ENCODE measurements around the gene E2F3.

DNA sequence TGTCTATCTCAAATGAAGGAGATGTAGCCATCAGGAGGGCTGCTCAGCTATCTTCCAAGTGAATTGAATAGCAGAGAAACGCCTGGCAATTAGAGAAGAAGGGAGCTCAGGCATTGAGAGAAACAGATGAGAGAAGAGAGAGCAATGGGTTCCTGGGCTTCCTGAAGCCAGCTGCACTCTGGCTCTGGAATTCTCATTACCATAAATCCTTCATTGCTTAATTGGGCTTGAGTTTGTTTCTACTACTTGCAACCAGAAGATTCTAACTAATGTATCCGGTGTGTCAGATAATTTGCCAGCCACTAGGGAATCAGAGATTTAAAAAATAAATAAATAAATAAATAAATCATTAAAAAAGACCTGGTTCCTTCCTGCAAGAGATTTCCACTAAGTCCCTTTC lies 107.5 kb downstream of the E2F3 start:
- TF ChIP-seq, protein P1, sequence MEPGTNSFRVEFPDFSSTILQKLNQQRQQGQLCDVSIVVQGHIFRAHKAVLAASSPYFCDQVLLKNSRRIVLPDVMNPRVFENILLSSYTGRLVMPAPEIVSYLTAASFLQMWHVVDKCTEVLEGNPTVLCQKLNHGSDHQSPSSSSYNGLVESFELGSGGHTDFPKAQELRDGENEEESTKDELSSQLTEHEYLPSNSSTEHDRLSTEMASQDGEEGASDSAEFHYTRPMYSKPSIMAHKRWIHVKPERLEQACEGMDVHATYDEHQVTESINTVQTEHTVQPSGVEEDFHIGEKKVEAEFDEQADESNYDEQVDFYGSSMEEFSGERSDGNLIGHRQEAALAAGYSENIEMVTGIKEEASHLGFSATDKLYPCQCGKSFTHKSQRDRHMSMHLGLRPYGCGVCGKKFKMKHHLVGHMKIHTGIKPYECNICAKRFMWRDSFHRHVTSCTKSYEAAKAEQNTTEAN (CRISPR knock-in tag; IDR thresholded peaks at IDR 0.05), result no peak
- TF ChIP-seq, protein P2, sequence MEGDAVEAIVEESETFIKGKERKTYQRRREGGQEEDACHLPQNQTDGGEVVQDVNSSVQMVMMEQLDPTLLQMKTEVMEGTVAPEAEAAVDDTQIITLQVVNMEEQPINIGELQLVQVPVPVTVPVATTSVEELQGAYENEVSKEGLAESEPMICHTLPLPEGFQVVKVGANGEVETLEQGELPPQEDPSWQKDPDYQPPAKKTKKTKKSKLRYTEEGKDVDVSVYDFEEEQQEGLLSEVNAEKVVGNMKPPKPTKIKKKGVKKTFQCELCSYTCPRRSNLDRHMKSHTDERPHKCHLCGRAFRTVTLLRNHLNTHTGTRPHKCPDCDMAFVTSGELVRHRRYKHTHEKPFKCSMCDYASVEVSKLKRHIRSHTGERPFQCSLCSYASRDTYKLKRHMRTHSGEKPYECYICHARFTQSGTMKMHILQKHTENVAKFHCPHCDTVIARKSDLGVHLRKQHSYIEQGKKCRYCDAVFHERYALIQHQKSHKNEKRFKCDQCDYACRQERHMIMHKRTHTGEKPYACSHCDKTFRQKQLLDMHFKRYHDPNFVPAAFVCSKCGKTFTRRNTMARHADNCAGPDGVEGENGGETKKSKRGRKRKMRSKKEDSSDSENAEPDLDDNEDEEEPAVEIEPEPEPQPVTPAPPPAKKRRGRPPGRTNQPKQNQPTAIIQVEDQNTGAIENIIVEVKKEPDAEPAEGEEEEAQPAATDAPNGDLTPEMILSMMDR (IDR thresholded peaks at IDR 0.05), result no peak
- TF ChIP-seq, protein P3, sequence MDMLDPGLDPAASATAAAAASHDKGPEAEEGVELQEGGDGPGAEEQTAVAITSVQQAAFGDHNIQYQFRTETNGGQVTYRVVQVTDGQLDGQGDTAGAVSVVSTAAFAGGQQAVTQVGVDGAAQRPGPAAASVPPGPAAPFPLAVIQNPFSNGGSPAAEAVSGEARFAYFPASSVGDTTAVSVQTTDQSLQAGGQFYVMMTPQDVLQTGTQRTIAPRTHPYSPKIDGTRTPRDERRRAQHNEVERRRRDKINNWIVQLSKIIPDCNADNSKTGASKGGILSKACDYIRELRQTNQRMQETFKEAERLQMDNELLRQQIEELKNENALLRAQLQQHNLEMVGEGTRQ (CRISPR knock-in tag; IDR thresholded peaks at IDR 0.05), result no peak
- no peak for TF ChIP-seq SP1 (CRISPR knock-in tag; conservative IDR thresholded peaks at IDR 0.05)
- TF ChIP-seq SMAD4 (CRISPR knock-in tag; IDR thresholded peaks at IDR 0.05), result no peak
- TF ChIP-seq, protein P4, sequence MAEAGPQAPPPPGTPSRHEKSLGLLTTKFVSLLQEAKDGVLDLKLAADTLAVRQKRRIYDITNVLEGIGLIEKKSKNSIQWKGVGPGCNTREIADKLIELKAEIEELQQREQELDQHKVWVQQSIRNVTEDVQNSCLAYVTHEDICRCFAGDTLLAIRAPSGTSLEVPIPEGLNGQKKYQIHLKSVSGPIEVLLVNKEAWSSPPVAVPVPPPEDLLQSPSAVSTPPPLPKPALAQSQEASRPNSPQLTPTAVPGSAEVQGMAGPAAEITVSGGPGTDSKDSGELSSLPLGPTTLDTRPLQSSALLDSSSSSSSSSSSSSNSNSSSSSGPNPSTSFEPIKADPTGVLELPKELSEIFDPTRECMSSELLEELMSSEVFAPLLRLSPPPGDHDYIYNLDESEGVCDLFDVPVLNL (CRISPR knock-in tag; IDR thresholded peaks at IDR 0.05; ENCODE audit: borderline replicate concordance, low read depth), result no peak
- no peak for TF ChIP-seq ELF4 (CRISPR knock-in tag; IDR thresholded peaks at IDR 0.05; ENCODE audit: low read depth)
- no peak for TF ChIP-seq ZNF121 (CRISPR knock-in tag; IDR thresholded peaks at IDR 0.05)
- no peak for TF ChIP-seq IRF2 (CRISPR knock-in tag; IDR thresholded peaks at IDR 0.05; ENCODE audit: borderline replicate concordance, low read depth)
- no peak for TF ChIP-seq SMAD3 (CRISPR knock-in tag; IDR thresholded peaks at IDR 0.05; ENCODE audit: borderline replicate concordance)
- TF ChIP-seq NFE2L1 (CRISPR knock-in tag; IDR thresholded peaks at IDR 0.05), result no peak
- TF ChIP-seq CREB1 (CRISPR knock-in tag; IDR thresholded peaks at IDR 0.05), result no peak
- TF ChIP-seq MXD4 (CRISPR knock-in tag; IDR thresholded peaks at IDR 0.05; ENCODE audit: borderline replicate concordance), result no peak

Data from WTC11 (cell line).